Measurements from ENCODE around the gene FNIP2. TPM values are rescaled to one million over a fixed set of nuclear protein-coding genes. Genes with fewer than 3 reads are reported as not detected.

Gene FNIP2
- total and polyA plus RNA-seq, 4 donors: 8.8 to 88.7 (median 23.5) TPM

DNA sequence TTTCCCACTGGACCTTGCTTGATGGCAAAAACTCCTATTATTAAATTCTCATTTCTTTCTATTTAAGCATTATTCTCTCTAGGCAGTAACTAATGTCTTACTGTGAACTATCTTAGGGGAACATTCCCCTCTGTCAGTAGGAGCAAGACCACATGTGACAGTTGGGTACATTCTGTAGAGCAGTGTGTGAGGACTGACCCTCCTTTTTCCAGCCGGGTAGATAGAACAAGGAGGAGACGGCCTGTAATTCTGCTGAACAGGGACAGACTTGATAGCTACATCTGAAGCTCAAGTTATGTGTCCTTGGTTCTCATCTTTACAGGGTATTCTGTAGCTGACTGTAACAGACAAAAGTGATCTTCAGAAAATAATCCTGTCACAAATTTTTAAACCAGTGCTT is 43.3 kb downstream of the FNIP2 start:
- 69% methylated on average over 2 of the region's 2 CpGs for WGBS
- H3K36me3 ChIP-seq (ENCODE audit: control insufficient read depth in 4 of 4, insufficient read depth in 3 of 4, low read depth in 1 of 4, low read length in 3 of 4): no peaks in the 10 kb centered on the region
- TF ChIP-seq GABPA (IDR thresholded peaks at IDR 0.05 in 1 of 2, conservative IDR thresholded peaks at IDR 0.05 in 1 of 2) (no peak), HNF4A (conservative IDR thresholded peaks at IDR 0.05) (no peak), RXRA (IDR thresholded peaks at IDR 0.05) (no peak), FOXA1 (IDR thresholded peaks at IDR 0.05) (no peak), NR2F2 (IDR thresholded peaks at IDR 0.05) (no peak), JUND (IDR thresholded peaks at IDR 0.05) (no peak), TAF1 (conservative IDR thresholded peaks at IDR 0.05) (no peak), SP1 (IDR thresholded peaks at IDR 0.05) (no peak), HNF4G (IDR thresholded peaks at IDR 0.05) (no peak), FOXA2 (IDR thresholded peaks at IDR 0.05) (no peak), RAD21 (IDR thresholded peaks at IDR 0.05) (no peak), EGR1 (IDR thresholded peaks at IDR 0.05; ENCODE audit: low read depth in 2 of 2) (no peak), YY1 (IDR thresholded peaks at IDR 0.05) (no peak)
- TF ChIP-seq, protein P1, sequence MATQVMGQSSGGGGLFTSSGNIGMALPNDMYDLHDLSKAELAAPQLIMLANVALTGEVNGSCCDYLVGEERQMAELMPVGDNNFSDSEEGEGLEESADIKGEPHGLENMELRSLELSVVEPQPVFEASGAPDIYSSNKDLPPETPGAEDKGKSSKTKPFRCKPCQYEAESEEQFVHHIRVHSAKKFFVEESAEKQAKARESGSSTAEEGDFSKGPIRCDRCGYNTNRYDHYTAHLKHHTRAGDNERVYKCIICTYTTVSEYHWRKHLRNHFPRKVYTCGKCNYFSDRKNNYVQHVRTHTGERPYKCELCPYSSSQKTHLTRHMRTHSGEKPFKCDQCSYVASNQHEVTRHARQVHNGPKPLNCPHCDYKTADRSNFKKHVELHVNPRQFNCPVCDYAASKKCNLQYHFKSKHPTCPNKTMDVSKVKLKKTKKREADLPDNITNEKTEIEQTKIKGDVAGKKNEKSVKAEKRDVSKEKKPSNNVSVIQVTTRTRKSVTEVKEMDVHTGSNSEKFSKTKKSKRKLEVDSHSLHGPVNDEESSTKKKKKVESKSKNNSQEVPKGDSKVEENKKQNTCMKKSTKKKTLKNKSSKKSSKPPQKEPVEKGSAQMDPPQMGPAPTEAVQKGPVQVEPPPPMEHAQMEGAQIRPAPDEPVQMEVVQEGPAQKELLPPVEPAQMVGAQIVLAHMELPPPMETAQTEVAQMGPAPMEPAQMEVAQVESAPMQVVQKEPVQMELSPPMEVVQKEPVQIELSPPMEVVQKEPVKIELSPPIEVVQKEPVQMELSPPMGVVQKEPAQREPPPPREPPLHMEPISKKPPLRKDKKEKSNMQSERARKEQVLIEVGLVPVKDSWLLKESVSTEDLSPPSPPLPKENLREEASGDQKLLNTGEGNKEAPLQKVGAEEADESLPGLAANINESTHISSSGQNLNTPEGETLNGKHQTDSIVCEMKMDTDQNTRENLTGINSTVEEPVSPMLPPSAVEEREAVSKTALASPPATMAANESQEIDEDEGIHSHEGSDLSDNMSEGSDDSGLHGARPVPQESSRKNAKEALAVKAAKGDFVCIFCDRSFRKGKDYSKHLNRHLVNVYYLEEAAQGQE (IDR thresholded peaks at IDR 0.05): no peak
- TF ChIP-seq, protein P2, sequence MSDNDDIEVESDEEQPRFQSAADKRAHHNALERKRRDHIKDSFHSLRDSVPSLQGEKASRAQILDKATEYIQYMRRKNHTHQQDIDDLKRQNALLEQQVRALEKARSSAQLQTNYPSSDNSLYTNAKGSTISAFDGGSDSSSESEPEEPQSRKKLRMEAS (IDR thresholded peaks at IDR 0.05): no peak
- TF ChIP-seq, protein P3, sequence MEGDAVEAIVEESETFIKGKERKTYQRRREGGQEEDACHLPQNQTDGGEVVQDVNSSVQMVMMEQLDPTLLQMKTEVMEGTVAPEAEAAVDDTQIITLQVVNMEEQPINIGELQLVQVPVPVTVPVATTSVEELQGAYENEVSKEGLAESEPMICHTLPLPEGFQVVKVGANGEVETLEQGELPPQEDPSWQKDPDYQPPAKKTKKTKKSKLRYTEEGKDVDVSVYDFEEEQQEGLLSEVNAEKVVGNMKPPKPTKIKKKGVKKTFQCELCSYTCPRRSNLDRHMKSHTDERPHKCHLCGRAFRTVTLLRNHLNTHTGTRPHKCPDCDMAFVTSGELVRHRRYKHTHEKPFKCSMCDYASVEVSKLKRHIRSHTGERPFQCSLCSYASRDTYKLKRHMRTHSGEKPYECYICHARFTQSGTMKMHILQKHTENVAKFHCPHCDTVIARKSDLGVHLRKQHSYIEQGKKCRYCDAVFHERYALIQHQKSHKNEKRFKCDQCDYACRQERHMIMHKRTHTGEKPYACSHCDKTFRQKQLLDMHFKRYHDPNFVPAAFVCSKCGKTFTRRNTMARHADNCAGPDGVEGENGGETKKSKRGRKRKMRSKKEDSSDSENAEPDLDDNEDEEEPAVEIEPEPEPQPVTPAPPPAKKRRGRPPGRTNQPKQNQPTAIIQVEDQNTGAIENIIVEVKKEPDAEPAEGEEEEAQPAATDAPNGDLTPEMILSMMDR (IDR thresholded peaks at IDR 0.05; ENCODE audit: low read depth, low read length, missing input control): no peak
- TF ChIP-seq, protein P4, sequence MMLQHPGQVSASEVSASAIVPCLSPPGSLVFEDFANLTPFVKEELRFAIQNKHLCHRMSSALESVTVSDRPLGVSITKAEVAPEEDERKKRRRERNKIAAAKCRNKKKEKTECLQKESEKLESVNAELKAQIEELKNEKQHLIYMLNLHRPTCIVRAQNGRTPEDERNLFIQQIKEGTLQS (IDR thresholded peaks at IDR 0.05): no peak
- TF ChIP-seq, protein P5, sequence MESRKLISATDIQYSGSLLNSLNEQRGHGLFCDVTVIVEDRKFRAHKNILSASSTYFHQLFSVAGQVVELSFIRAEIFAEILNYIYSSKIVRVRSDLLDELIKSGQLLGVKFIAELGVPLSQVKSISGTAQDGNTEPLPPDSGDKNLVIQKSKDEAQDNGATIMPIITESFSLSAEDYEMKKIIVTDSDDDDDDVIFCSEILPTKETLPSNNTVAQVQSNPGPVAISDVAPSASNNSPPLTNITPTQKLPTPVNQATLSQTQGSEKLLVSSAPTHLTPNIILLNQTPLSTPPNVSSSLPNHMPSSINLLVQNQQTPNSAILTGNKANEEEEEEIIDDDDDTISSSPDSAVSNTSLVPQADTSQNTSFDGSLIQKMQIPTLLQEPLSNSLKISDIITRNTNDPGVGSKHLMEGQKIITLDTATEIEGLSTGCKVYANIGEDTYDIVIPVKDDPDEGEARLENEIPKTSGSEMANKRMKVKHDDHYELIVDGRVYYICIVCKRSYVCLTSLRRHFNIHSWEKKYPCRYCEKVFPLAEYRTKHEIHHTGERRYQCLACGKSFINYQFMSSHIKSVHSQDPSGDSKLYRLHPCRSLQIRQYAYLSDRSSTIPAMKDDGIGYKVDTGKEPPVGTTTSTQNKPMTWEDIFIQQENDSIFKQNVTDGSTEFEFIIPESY (IDR thresholded peaks at IDR 0.05): no peak
- H3K27me3 ChIP-seq (ENCODE audit: control insufficient read depth in 4 of 4, insufficient read depth in 4 of 4, low read length in 3 of 4): no peaks in the 10 kb centered on the region
- H3K4me3 ChIP-seq (ENCODE audit: low read depth in 1 of 3, low read length in 3 of 3): no peak overlapping the region
- no peak overlapping the region for H3K9ac ChIP-seq (ENCODE audit: low read depth in 1 of 2, low read length in 2 of 2)
- H3K9me3 ChIP-seq (ENCODE audit: control insufficient read depth in 4 of 4, low read length in 3 of 4): no peaks in the 10 kb centered on the region
- peak overlapping the region; percentile 46 to 47 for H3K27ac ChIP-seq (ENCODE audit: low read depth in 1 of 2, low read length in 2 of 2)
- H3K4me1 ChIP-seq (ENCODE audit: control insufficient read depth in 4 of 4, insufficient read depth in 4 of 4, low read length in 3 of 4): peaks cover 21 to 76% (median 54%) of the 10 kb centered on the region in 4 donors
- no peak for DNase-seq (ENCODE audit: low spot score)

Data from liver (tissue), 9 donors.